ENCODE measurements around the gene KPNA5.
A peak's percentile ranks its signal among the peaks of the same experiment; 100 is the strongest.
"Not testable (repeated sequence)": the region's sequence is repeated elsewhere in the genome, so short reads cannot be mapped to it uniquely, and the experiment has no call there.

KPNA5 gene

DNA sequence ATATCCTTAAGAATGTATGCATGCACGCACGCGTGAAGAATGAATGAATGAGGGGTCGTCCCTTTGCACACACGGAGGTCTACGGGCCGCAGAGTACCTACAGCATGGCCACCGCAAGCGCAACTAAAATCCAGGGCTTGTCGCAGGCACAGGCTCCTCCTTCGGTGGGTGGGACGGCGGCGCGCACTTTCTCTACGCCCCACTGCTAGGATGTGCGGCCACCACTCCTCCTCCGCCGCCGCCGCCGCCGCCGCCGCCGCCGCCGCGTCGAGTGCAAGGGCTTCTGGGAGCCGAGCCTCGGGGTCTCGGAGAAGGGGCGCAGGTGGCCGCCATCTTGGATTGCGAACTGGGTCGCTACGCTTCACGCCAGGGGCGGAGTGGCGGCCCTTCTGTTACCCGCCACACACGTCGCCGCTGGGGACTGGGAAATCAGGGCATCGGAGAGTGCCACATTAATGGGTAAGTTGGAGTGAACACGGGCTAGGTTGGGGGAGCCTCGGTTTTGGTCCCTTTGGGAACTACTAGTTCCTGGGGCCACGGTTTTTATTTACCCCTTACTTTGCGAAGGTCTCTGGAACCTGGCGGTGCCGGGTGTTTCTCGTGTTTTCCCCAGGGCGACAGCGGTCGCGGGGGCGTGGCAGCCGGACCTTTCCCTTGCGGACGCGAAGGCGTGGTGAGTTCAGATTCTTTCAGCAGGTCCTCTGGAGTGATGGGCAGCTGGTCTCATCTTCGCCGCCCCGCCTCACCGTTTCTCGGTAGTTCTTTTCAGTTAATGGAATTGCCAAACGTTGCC lies at the start of gene KPNA5:
TSS of gene KPNA5 (plus strand) at position 332 of the 793 bp plus-strand sequence. CDS start at position 456, 124 bp downstream.
- DNase-seq = peak; percentile 90

DNA sequence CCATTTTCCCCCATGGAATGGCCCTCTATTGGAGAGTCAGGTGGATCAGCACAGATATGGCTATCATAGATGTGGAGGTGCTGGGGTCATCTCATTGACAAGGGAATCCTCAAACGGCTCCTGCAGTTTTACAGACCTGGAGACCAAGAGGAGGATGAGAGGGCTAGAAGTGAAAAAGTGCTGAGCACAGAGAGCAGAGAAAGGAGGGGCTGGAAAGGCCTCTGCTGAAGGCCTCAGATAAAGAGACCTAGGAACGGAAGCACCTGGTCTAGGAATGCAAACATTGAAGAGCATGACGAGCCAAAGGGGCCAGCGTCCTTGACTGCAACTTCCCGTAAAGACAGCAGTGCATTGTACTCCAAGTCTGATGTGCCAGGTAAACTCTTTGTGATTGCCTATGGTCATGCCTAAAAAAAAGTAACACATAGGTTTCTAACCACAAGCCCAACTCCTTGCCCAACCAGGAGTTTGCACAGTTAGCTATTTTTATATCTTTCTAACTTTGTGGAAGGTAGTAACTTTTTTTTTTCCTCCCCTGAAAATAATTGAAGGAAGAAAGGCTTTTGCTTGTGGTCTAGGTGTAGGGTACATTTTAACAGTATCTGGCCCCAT lies 49.5 kb upstream of the KPNA5 start:
- DNase-seq = no peak

DNA sequence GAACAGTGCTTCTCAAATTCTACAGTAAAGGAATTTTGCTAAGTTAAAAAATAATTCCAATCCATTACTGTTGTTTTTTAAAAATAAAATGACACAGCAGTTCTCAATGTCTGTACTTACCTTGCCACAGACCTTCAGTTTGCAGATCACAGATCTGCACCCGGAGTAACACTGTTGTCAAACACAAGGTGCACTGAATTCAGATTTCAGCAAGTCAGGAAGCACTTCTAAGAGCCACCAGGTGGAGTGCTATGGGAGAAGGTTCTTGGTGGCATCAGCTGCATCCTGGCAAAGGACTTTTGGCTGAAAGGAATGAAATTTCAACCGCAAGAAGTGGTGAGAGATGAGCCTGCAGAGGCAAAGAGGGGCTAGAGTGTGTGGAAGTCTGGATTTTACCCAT lies 47.3 kb upstream of the KPNA5 start:
- no peak for DNase-seq

DNA sequence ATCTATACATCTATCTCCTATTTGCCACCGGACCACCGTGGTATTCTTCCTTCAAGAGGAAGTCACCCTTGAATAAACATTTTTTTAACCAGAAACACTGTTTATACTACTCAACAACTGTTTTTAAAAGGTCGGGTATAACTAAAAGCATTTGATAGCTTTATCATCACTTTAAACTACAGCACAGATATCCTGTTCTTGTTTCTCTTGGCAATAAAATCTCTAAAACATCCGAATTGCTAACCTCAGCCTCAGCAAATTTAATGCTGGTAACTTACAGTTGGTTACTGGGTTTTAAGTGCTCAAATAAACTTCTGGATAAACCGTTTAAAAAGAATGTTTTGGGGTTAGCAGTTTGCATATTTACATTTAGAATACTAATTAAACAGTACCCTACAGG lies 32.9 kb upstream of the KPNA5 start:
- DNase-seq = no peak

DNA sequence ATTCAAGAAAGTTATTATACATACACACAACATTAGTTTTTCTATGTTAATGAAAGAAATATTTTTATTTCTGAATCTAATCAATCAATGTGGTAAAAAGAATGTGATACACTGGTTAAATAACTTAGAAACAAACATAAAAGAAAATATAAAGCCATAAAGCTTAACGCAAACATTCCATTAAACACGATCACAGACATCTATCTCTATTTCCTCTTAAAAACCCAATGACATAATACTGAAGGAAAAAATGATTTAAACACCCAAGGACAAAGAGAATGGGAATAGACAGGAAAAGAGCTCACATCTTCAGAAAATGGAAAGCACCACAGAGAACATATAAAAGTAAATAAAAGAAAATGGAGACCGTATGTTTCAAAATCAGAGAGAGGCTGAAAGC lies 31.9 kb upstream of the KPNA5 start:
- DNase-seq = no peak

DNA sequence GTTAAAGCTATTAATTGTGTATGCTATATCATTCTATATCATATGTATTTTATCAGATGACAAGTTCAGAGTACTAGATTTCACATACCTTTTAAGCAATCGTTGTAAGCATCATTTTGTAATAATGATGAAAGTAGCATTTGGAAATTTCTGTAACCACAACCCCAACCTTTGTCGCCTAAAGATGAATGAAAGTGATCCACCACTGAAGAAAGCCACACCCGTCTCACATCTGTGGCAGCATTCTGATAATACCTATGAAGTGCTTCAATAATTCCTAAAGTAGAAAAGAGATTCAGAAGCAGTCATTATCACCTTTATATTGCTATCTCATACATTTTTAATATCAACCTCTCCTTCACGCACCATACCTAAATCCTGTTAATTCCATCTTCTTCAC lies 29.1 kb upstream of the KPNA5 start:
- DNase-seq = no peak

DNA sequence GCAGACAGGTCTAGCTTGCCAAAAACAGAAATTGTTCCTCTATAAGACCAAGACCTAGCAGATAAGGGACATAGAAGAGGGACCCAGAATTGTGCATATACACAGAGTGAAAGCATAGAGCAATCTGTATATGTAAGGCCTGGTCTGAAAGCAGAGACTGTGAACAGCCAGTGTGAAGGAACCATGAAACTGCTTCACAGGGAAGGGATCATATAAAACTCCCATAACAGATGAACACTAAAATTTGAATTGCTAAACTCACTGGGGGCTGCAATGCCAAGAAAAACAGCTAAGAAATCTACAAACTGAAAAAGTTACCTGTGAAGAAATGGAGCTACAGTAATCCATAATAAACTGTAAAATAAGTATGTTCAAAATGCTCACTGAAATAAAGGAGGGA lies 19.4 kb upstream of the KPNA5 start:
- no peak for DNase-seq

DNA sequence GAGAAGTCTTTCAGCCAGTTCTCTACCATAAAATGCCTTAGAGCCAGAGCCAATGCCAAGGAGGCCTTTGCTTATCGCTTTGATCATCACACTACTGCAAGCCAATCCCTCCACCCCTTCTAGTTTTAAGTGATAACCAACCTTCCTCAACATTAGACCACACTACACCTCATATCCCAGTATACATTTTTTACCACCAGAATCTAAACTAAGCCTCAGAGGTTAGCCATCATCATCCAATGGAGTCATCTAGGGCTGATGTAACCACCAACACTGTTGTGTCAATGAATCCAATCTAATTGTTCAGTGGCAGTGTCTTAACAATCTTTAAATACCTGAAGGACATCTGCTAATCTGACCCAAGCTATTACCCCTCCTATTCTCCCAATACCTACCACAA lies 18.8 kb upstream of the KPNA5 start:
- DNase-seq = no peak

DNA sequence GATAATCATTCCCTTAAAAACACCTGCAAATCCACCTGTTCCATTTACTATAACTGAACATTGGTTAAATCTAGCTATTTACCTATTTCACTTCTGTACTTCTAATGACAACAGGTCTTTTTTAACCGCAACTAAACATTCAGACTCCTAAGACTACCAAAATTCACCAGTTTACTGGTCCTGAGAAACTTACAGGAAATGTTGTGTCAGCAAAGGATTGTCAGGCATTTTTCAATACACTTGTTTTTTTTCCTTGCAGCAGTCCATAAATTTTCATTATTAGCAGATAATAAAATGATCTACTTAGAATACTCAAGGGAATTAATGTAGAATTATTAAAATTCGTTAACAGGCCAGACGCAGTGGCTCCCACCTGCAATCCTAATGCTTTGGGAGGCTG lies 17.7 kb upstream of the KPNA5 start:
- DNase-seq = no peak

DNA sequence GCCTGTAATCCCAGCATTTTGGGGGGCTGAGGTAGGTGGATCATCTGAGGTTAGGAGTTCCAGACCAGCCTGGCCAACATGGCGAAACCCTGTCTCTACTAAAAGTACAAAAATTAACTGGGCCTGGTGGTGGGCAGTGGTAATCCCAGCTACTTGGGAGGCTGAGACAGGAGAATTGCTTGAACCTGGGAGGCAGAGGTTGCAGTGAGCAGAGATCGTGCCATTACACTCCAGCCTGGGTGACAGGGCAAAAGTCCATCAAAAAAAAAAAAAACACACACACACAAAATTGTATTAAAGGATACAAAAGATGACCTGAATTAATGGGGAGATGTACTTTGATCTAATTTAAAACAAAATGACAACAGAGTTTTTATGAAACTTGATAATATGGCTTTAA lies 16.8 kb upstream of the KPNA5 start:
- DNase-seq = not testable (repeated sequence)

DNA sequence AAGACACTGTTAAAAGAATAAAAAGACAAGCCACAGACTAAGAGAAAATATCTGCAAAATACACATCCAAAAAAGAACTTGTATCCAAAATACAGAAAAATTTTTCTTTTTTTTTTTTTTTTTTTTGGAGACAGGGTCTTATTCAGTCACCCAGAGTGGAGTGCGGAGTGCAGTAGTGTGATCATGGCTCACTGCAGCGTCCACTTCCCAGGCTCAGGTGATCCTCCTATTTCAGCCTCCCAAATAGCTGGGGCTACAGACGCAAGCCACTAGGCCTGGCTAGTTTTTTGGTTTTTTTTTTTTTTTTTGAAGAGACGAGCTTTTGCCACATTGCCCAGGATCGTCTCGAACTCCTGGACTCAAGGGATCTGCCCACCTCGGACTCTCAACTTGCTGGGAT lies 15.5 kb upstream of the KPNA5 start:
- DNase-seq = no peak

DNA sequence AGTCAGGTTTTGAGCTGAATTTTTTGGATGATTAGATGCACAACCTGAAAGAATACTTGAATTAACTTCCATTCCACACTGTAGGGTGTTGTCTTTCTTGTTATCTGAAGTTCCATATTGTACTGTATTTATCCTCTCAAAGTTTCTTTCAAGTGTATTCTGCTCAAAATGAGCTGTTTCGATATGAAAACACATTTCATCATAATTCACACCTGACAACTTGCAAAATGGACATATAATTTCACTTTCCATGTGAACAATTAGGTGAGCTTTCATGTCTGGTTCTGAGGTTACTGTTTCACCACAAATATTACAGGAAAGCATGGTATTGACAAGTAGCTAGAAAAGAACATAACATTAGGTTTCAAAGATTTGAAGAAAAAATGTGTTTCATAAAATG lies 14.1 kb upstream of the KPNA5 start:
- no peak for DNase-seq

DNA sequence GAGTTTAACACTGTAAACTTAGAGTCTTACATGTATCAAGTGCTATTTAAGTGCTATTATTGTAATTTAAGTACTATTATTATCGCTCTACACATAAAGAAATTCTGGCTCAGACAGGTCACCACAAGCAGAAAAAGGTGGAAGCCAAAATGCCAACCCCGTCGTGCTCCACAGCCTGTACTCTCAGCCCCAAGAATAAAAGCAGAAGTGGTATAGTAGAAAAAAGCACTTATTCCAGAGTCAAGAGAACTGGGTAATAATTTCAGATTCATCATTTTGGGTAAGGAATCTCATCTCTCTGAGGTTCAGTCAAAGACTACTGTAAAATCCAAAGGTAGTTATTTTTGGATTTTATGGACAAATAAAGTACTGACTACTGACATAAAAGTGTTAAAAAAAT lies 13.4 kb upstream of the KPNA5 start:
- no peak for DNase-seq

DNA sequence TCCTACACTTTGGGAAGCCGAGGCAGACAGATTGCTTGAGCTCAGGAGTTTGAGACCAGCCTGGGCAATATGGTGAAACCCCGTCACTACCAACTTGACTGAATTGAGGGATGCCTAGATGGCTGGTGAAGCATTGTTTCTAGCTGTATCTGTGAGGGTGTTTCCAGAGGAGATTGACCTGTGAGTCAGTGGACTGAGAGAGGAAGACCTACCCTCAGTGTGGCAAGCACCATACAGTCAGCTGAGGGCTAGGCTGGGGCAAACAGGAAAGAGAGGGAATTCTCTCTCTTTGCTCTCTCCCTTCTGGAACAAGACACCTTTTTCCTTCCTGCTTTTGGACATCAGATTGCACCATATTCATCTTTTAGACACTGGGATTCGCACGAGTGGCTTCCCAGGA lies 8.7 kb upstream of the KPNA5 start:
- no peak for DNase-seq

DNA sequence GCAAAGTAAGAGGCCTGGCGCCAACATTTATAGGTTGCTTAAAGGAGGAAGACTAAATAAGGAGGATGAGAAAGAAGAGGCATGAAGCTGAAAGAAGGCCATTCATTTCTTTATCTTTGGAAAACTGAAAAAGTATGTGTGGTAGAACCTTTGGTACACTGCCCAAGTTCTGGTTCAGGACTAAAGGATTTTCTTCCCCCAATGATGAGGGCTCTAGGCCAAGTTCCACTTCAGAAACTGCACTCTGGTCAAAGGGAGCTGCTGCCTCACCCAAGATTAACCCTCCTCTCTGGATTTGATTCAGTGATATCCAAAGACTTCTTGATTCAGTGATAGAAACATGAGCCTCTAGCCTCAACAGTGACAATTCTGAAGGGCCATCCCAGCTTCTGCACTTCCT lies 5.0 kb upstream of the KPNA5 start:
- DNase-seq = no peak

DNA sequence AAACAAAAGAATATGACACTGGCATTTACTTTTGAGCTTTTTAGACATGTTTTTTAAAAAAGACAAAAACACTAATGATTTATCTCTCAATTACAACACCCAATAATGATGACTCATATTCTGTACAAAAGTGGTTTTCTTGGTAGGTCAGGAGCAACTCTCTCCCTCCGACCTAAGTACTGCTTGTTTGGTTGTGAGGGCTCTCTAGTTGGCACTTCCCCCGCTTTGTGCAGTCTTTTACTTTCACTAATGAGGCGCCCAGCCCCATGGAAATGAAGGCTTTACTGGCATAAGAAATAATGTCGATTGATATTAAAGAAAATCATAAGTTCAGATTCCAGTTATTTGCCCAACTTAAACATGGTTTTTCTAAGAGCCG lies 1.3 kb downstream of the KPNA5 start:
- peak; percentile 50 for DNase-seq

DNA sequence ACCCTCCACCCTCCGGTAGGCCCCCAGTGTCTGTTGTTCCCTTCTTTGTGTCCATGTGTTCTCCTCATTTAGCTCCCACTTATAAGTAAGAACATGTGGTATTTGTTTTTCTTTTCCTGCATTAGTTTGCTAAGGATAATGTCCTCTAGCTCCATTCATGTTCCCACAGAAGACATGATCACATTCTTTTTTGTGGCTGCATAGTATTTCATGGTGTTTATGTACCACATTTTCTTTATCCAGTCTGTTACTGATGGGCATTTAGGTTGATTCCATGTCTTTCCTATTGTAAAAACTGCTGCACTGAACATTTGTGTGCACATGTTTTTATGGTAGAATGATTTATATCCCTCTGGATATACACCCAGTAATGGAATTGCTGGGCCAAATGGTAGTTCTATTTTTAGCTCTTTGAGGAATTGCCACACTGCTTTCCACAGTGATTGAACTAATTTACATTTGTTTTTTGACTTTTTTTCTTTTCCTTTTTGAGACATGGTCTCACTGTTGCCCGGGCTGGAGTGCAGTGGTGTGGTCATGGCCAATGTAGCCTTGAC lies 4.5 kb downstream of the KPNA5 start:
- no peak for DNase-seq

DNA sequence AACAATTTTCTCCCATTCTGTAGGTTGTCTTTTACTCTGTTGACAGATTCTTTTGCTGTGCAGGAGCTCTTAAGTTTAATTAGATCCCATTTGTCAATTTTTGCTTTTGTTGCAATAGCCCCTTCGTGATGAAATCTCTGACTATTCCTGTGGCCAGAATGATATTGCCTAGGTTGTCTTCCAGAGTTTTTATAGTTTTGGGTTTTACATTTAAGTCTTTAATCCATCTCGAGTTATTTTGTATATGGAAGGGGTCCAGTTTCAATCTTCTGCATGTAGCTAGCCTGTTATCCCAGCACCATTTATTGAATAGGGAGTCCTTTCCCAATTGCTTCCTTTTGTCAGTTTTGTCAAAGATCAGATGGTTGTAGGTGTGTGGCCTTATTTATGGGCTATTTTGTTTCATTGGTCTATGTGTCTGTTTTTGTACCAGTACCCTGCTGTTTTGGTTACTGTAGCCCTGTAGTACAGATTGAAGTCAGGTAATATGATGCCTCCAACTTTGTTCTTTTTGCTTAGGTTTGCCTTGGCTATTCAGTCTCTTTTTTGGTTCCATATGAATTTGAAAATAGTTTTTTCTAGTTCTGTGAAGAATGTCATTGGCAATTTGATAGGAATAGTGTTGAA lies 5.6 kb downstream of the KPNA5 start:
- not testable (repeated sequence) for DNase-seq

DNA sequence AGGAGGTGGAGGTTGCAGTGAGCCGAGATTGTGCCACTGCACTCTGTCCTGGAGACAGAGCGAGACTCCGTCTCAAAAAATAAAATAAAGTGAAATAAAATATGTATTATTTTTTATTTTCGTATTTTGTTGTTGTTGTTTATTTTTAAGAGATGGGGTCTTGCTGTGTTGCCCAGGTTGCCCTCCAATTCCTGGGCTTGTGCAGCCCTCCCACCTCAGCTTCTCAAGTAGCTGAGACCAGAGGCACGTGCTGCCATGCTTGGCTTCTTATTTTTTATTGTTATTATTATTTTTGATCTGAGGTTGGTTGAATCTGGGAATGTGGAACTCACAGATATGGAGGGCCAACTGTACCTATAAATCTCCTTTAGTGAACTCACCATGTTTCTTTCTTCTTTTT lies 10.1 kb downstream of the KPNA5 start:
- DNase-seq = no peak

DNA sequence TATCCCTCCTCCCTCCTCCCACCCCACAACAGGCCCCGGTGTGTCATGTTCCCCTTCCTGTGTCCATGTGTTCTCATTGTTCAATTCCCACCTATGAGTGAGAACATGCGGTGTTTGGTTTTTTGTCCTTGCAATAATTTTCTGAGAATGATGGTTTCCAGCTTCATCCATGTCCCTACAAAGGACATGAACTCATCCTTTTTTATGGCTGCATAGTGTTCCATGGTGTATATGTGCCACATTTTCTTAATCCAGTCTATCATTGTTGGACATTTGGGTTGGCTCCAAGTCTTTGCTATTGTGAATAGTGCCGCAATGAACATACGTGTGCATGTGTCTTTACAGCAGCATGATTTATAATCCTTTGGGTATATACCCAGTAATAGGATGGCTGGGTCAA lies 11.9 kb downstream of the KPNA5 start:
- not testable (repeated sequence) for DNase-seq

DNA sequence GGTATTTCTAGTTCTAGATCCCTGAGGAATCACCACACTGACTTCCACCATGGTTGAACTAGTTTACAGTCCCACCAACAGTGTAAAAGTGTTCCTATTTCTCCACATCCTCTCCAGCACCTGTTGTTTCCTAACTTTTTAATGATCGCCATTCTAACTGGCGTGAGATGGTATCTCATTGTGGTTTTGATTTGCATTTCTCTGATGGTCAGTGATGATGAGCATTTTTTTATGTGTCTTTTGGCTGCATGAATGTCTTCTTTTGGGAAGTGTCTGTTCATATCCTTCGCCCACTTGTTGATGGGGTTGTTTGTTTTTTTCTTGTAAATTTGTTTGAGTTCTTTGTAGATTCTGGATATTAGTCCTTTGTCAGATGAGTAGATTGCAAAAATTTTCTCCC lies 12.3 kb downstream of the KPNA5 start:
- not testable (repeated sequence) for DNase-seq

DNA sequence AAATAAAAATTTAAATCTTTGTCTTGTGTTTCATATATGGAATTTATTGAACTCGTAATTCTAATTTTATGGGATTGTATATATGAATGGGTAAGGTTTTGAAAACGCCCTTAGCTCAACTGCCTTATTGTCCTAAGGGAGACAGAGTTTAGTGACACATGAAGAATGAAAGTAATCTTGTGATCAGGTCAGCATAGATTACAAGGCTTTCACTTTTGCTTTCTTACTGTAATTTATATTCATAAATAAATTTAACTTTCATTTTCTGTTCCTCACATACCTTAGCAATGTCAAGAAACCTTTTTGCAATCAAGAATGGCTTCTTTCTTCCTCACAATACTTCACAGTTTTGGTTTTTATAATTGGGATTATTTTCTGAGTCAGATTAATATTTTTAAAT lies 14.4 kb downstream of the KPNA5 start:
- DNase-seq = no peak

DNA sequence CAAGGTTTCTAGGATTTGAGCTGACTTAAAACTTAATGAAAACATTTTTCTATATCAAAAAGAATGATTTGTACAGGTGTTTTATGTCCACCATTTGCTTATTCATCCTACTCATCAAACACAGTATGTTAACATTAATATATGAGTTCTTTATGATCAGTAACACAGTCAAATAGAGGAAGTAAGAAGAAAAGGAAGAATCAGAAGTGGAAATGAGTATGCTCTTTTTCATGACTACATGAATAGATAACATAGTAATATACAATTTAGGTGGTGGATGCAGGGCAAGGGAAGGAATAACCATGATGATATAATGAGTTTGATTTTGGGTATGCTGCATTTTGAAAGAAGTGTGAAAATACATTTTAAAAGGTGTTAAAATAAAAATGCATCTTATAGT lies 16.5 kb downstream of the KPNA5 start:
- no peak for DNase-seq

DNA sequence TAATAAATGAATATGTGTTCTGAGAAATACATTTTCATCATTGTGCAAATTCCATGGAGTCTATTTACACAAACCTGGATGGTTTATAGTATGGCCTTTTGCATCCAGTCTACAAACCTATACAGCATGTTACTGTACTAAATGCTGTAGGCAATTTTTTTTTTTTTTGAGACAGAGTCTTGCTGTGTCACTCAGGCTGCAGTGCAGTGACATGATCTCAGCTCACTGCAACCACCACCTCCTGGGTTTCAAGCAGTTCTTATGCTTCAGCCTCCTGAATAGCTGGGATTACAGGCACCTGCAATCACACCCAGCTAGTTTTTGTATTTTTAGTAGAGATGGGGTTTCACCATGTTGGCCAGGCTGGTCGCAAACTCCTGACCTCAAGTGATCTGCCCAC lies 22.9 kb downstream of the KPNA5 start:
- not testable (repeated sequence) for DNase-seq
